Prostate gland (tissue), 2 donors: ENCODE data around the gene GGT5. TPM values are rescaled to one million over a fixed set of nuclear protein-coding genes. Genes with fewer than 3 reads are reported as not detected.
"Not testable (repeated sequence)": the region's sequence is repeated elsewhere in the genome, so short reads cannot be mapped to it uniquely, and the experiment has no call there.

Source experiments
- DNase-seq: peaks from one replicate; pipeline ENCODE4 v3.0.0-alpha.2; 2019; ENCODE audit warnings: low spot score
- H3K27ac ChIP-seq, 2 donors: fragments of 200-600 bp; sonication (generic); 2 replicates each; pipeline ENCODE4 v1.5.1; 2017 to 2019
- H3K27me3 ChIP-seq: fragments of 200-600 bp; sonication (generic); replicated peaks from 2 replicates; pipeline ENCODE4 v1.5.1; 2019; ENCODE audit not compliant: insufficient read depth
- H3K36me3 ChIP-seq, 2 donors: fragments of 200-600 bp; sonication (generic); 1 replicate in 1 of 2; 2 replicates in 1 of 2; pipeline versions ENCODE4 v1.5.1 to v1.8.1; 2017 to 2019
- H3K4me1 ChIP-seq: fragments of 200-600 bp; sonication (generic); replicated peaks from 2 replicates; pipeline ENCODE4 v1.5.1; 2019
- H3K4me3 ChIP-seq, 2 donors: fragments of 200-600 bp; sonication (generic); 2 replicates each; pipeline ENCODE4 v1.5.1; 2017 to 2019
- H3K9me3 ChIP-seq: fragments of 200-600 bp; sonication (generic); 2 replicates; pipeline ENCODE4 v1.5.1; 2017
- CTCF ChIP-seq, 4 experiments: fragments of 200-600 bp in 2 of 4; fragments of 450-650 bp in 2 of 4; sonication (generic) in 2 of 4; IDR thresholded peaks; 1 replicate in 3 of 4; 2 replicates in 1 of 4; pipeline ENCODE4 v1.5.1; 2016 to 2019; ENCODE audit warnings: antibody characterized with exemption in 4 of 4, mild to moderate bottlenecking in 2 of 4, moderate library complexity in 2 of 4
- POLR2A ChIP-seq: fragments of 450-650 bp; IDR thresholded peaks from one replicate; pipeline ENCODE4 v1.6.1; 2016; ENCODE audit warnings: antibody characterized with exemption, mild to moderate bottlenecking
- POLR2AphosphoS5 ChIP-seq: sonication (generic); formaldehyde crosslinking; IDR thresholded peaks from one replicate; pipeline ENCODE4 v1.6.1; 2017; ENCODE audit warnings: antibody characterized with exemption
- WGBS: methylation state at CpG from one replicate; pipeline ENCODE4 v1.1.5; 2018; 5-methylcytosine and 5-hydroxymethylcytosine counted together
- intact Hi-C: fragments of 100-400 bp; cut with DNase I; formaldehyde crosslinking; loops from one replicate; pipeline ENCODE4 v1.14.2; 2022
- total RNA-seq, 2 donors: library from RNA; depleted of rRNA; stranded (reverse); fragments of >200 nt; gene quantifications; one replicate each; pipeline ENCODE4 v1.1.0, GENCODE V29; 2016

The GGT5 gene
- total RNA-seq, 2 donors from 2014 or later = 19.2 to 39.7 TPM

GRCh38 chr22:24209016-24209415 is 35.9 kb downstream of the GGT5 start:
- H3K27me3 ChIP-seq = no peaks in the 10 kb centered on the region
- H3K4me3 ChIP-seq = peak overlapping the region in 1 of 2 donors; percentile 4
- H3K27ac ChIP-seq = peak overlapping the region; percentile 79 to 93
- peaks cover 10% of the 10 kb centered on the region for H3K4me1 ChIP-seq
- no peak for DNase-seq
- intact Hi-C loops = no loop called here
- no peaks in the 10 kb centered on the region for H3K36me3 ChIP-seq
- TF ChIP-seq POLR2AphosphoS5 (no peak), POLR2A (no peak), CTCF (IDR thresholded peaks at IDR 0.05) (no peak)
- no peaks in the 10 kb centered on the region for H3K9me3 ChIP-seq
- 75% methylated on average over 3 of the region's 3 CpGs for WGBS

GRCh38 chr22:24208012-24208749 is 36.7 kb downstream of the GGT5 start:
- Histone ChIP-seq H3K9me3 (no peaks in the 10 kb centered on the region), H3K27ac (peak overlapping the region; percentile 79 to 93), H3K27me3 (no peaks in the 10 kb centered on the region), H3K4me3 (peak overlapping the region; percentile 4 to 31), H3K36me3 (no peaks in the 10 kb centered on the region), H3K4me1 (peaks cover 10% of the 10 kb centered on the region)
- TF ChIP-seq CTCF (IDR thresholded peaks at IDR 0.05) (peak in 1 of 4 experiments; percentile 3), POLR2A (no peak), POLR2AphosphoS5 (peak; percentile 95)
- DNase-seq = peak; percentile 86
- intact Hi-C loops = no loop called here
- 2% methylated on average over 2 of the region's 2 CpGs for WGBS

- Histone ChIP-seq H3K27me3 (no peaks in the 10 kb centered on the region), H3K9me3 (no peaks in the 10 kb centered on the region), H3K36me3 (no peaks in the 10 kb centered on the region), H3K4me1 (peaks cover 10% of the 10 kb centered on the region), H3K4me3 (peak overlapping the region; percentile 4 to 31), H3K27ac (peak overlapping the region; percentile 79 to 93)
- DNase-seq = no peak
- 28% methylated on average over 8 of the region's 8 CpGs for WGBS
- intact Hi-C loops = no loop called here
- TF ChIP-seq CTCF (IDR thresholded peaks at IDR 0.05) (no peak), POLR2A (no peak), POLR2AphosphoS5 (no peak)
These were observed 37.4 kb downstream of the GGT5 start for GRCh38 chr22:24207264-24208011.

- H3K27ac ChIP-seq = peak overlapping the region; percentile 79 to 93
- intact Hi-C loops = not testable (repeated sequence)
These were observed 38.2 kb downstream of the GGT5 start for GRCh38 chr22:24206460-24207263.

More at GRCh38 chr22:24206460-24207263, 38.2 kb downstream of the GGT5 start:
- TF ChIP-seq POLR2AphosphoS5 = peak; percentile 3
- not testable (repeated sequence) for H3K9me3 ChIP-seq, H3K36me3 ChIP-seq, H3K27me3 ChIP-seq, DNase-seq, H3K4me3 ChIP-seq
- H3K4me1 ChIP-seq = peaks cover 10% of the 10 kb centered on the region
- 80% methylated on average over 15 of the region's 15 CpGs for WGBS
